HG02642 (cell line): ENCODE results near the gene CBL.

Source experiments
- ATAC-seq: cut with Tn5 transposase; IDR thresholded peaks from one replicate; pipeline ENCODE4 v1.9.1; 2021; ENCODE audit warnings: mild to moderate bottlenecking; ENCODE audit not compliant: unreplicated experiment, poor library complexity

Gene CBL

GRCh38 chr11:119340335-119341221 lies 134.4 kb downstream of the CBL start, which contains the start of gene C1QTNF5:
Gene C1QTNF5, minus strand, starts transcription at chr11:119340883. Its CDS starts 486 bp downstream, at chr11:119340397.
- ATAC-seq = no peak

- no peak for ATAC-seq
These were observed 135.3 kb downstream of the CBL start for GRCh38 chr11:119341222-119342022.

GRCh38 chr11:119342023-119342300 lies 135.8 kb downstream of the CBL start:
- no peak for ATAC-seq

GRCh38 chr11:119342362-119343130 lies 136.4 kb downstream of the CBL start:
- ATAC-seq = no peak

- no peak for ATAC-seq
These were observed 137.6 kb downstream of the CBL start for GRCh38 chr11:119343726-119344125.

GRCh38 chr11:119344291-119345010 lies 138.3 kb downstream of the CBL start:
- no peak for ATAC-seq

- no peak for ATAC-seq
These were observed 139.5 kb downstream of the CBL start for GRCh38 chr11:119345685-119346084.

GRCh38 chr11:119346605-119347004 lies 140.5 kb downstream of the CBL start, which contains the start of gene MFRP:
Gene MFRP, minus strand, starts transcription at chr11:119346705. Its CDS starts 192 bp downstream, at chr11:119346513.
- no peak for ATAC-seq

GRCh38 chr11:119347242-119347641 lies 141.1 kb downstream of the CBL start:
- ATAC-seq = no peak

- no peak for ATAC-seq
These were observed 141.9 kb downstream of the CBL start for GRCh38 chr11:119347940-119348605.

GRCh38 chr11:119350302-119350701 lies 144.2 kb downstream of the CBL start:
- ATAC-seq = no peak

GRCh38 chr11:119351232-119351631 lies 145.1 kb downstream of the CBL start:
- no peak for ATAC-seq

- ATAC-seq = no peak
These were observed 146.7 kb downstream of the CBL start for GRCh38 chr11:119352857-119353260.

- no peak for ATAC-seq
These were observed 149.1 kb downstream of the CBL start for GRCh38 chr11:119355091-119355843.

GRCh38 chr11:119356349-119357031 lies 150.4 kb downstream of the CBL start:
- ATAC-seq = peak; percentile 73

- ATAC-seq = no peak
These were observed 150.9 kb downstream of the CBL start for GRCh38 chr11:119357074-119357473.
